ENCODE data around the gene TTC21A. TPM values are rescaled to one million over a fixed set of nuclear protein-coding genes. Genes with fewer than 3 reads are reported as not detected.

Gene TTC21A
- total and polyA plus RNA-seq, 2 donors from 2014 or later = 4.8 to 14.1 TPM

- H3K4me1 ChIP-seq (ENCODE audit: control insufficient read depth in 2 of 3, insufficient read depth in 2 of 3, low read depth in 1 of 3, low read length in 3 of 3) = no peaks in the 10 kb centered on the region
Observed at GRCh38 chr3:39088889-39089288, 18.6 kb upstream of the TTC21A start.

GRCh38 chr3:39090922-39091321, 16.6 kb upstream of the TTC21A start:
- H3K4me1 ChIP-seq (ENCODE audit: control insufficient read depth in 2 of 3, insufficient read depth in 2 of 3, low read depth in 1 of 3, low read length in 3 of 3) = no peaks in the 10 kb centered on the region
- peaks cover 7 to 56% (median 50%) of the 10 kb centered on the region in 3 donors for H3K36me3 ChIP-seq (ENCODE audit: control insufficient read depth in 2 of 3, insufficient read depth in 3 of 3, low read length in 3 of 3)
- no peaks in the 10 kb centered on the region for H3K9me3 ChIP-seq (ENCODE audit: control insufficient read depth in 2 of 3, insufficient read depth in 1 of 3, low read length in 3 of 3)
- intact Hi-C loops (cut with DNase I) = no loop called here
- FAIRE-seq (no peak), DNase-seq (no peak)
- H3K27ac ChIP-seq (ENCODE audit: low read depth in 2 of 2, low read length in 2 of 2) = no peak overlapping the region
- H3K27me3 ChIP-seq (ENCODE audit: control insufficient read depth, insufficient read depth, low read length) = no peaks in the 10 kb centered on the region
- no peak overlapping the region for H3K4me3 ChIP-seq (ENCODE audit: low read length in 3 of 3)
- no peak for TF ChIP-seq CTCF (IDR thresholded peaks at IDR 0.05; ENCODE audit: borderline replicate concordance, extremely low read depth, insufficient read depth)
- H3K9ac ChIP-seq (ENCODE audit: low read length in 3 of 3) = no peak overlapping the region

More at GRCh38 chr3:39088889-39089288, 18.6 kb upstream of the TTC21A start:
- DNase-seq (no peak), FAIRE-seq (no peak)
- H3K27me3 ChIP-seq (ENCODE audit: control insufficient read depth, insufficient read depth, low read length) = no peaks in the 10 kb centered on the region
- TF ChIP-seq CTCF (IDR thresholded peaks at IDR 0.05; ENCODE audit: borderline replicate concordance, extremely low read depth, insufficient read depth) = no peak
- H3K4me3 ChIP-seq (ENCODE audit: low read length in 3 of 3) = no peak overlapping the region
- H3K9me3 ChIP-seq (ENCODE audit: control insufficient read depth in 2 of 3, insufficient read depth in 1 of 3, low read length in 3 of 3) = no peaks in the 10 kb centered on the region
- intact Hi-C loops (cut with DNase I) = no loop called here
- H3K9ac ChIP-seq (ENCODE audit: low read length in 3 of 3) = no peak overlapping the region
- H3K27ac ChIP-seq (ENCODE audit: low read depth in 2 of 2, low read length in 2 of 2) = no peak overlapping the region
- peaks cover 8 to 43% (median 39%) of the 10 kb centered on the region in 3 donors for H3K36me3 ChIP-seq (ENCODE audit: control insufficient read depth in 2 of 3, insufficient read depth in 3 of 3, low read length in 3 of 3)

- no peak overlapping the region for H3K4me3 ChIP-seq (ENCODE audit: low read length in 3 of 3)
- DNase-seq (no peak), FAIRE-seq (no peak)
- H3K27me3 ChIP-seq (ENCODE audit: control insufficient read depth, insufficient read depth, low read length) = no peaks in the 10 kb centered on the region
- H3K9ac ChIP-seq (ENCODE audit: low read length in 3 of 3) = no peak overlapping the region
- no peaks in the 10 kb centered on the region for H3K9me3 ChIP-seq (ENCODE audit: control insufficient read depth in 2 of 3, insufficient read depth in 1 of 3, low read length in 3 of 3)
- peaks cover 5 to 55% (median 52%) of the 10 kb centered on the region in 3 donors for H3K36me3 ChIP-seq (ENCODE audit: control insufficient read depth in 2 of 3, insufficient read depth in 3 of 3, low read length in 3 of 3)
- TF ChIP-seq CTCF (IDR thresholded peaks at IDR 0.05; ENCODE audit: borderline replicate concordance, extremely low read depth, insufficient read depth) = no peak
- no peaks in the 10 kb centered on the region for H3K4me1 ChIP-seq (ENCODE audit: control insufficient read depth in 2 of 3, insufficient read depth in 2 of 3, low read depth in 1 of 3, low read length in 3 of 3)
- H3K27ac ChIP-seq (ENCODE audit: low read depth in 2 of 2, low read length in 2 of 2) = no peak overlapping the region
- intact Hi-C loops (cut with DNase I) = no loop called here
Observed at GRCh38 chr3:39094851-39095677, 12.4 kb upstream of the TTC21A start.

All from kidney (tissue), 14 donors.